ENCODE results near the gene AHNAK. TPM values are rescaled to one million over a fixed set of nuclear protein-coding genes. Genes with fewer than 3 reads are reported as not detected.

AHNAK gene
- total and polyA plus RNA-seq, 11 donors, result 84.4 to 861 (median 384) TPM

- peak; percentile 86 to 93 (median 89) for DNase-seq
- Histone ChIP-seq H3K36me3 (peaks cover 0 to 7% (median 0%) of the 10 kb centered on the region in 9 donors), H3K4me3 (peak overlapping the region; percentile 71 to 100 (median 98)), H3K27me3 (no peaks in the 10 kb centered on the region), H3K9me3 (no peaks in the 10 kb centered on the region), H3K4me1 (peaks cover 42 to 84% (median 69%) of the 10 kb centered on the region in 12 donors), H3K27ac (peak overlapping the region; percentile 94 to 100 (median 99))
- intact Hi-C loops (cut with DNase I), result loop anchor here (1.0 to 10.0 kb wide), 13 partner anchors 18 to 151 kb away; no protein-coding TSS in a partner anchor
- peak; percentile 32 to 61 (median 46) for ATAC-seq
- TF ChIP-seq CTCF (IDR thresholded peaks at IDR 0.05) (peak; percentile 97 to 100 (median 99)), POLR2A (IDR thresholded peaks at IDR 0.05) (no peak)
- 1 to 5% (median 2%) methylated on average over 15 to 30 of the region's 30 CpGs for WGBS, 4 donors
Measured at GRCh38 chr11:62542750-62543567, 3.6 kb downstream of the AHNAK start.

- intact Hi-C loops (cut with DNase I), result loop anchor here (1.0 to 10.0 kb wide), 13 partner anchors 19 to 150 kb away; no protein-coding TSS in a partner anchor
- 13 to 30% (median 24%) methylated on average over 6 of the region's 6 CpGs for WGBS, 4 donors
- no peaks in the 10 kb centered on the region for H3K9me3 ChIP-seq
- H3K4me1 ChIP-seq, result peaks cover 38 to 84% (median 69%) of the 10 kb centered on the region in 12 donors
- peak overlapping the region; percentile 94 to 100 (median 99) for H3K27ac ChIP-seq
- TF ChIP-seq POLR2A (IDR thresholded peaks at IDR 0.05), result no peak
- no peak for TF ChIP-seq CTCF (IDR thresholded peaks at IDR 0.05)
- peak overlapping the region; percentile 9 to 100 (median 96) for H3K4me3 ChIP-seq
- no peak for DNase-seq
- H3K27me3 ChIP-seq, result no peaks in the 10 kb centered on the region
- H3K36me3 ChIP-seq, result peaks cover 0 to 8% (median 0%) of the 10 kb centered on the region in 9 donors
- no peak for ATAC-seq
Measured at GRCh38 chr11:62542111-62542745, 4.4 kb downstream of the AHNAK start.

DNA sequence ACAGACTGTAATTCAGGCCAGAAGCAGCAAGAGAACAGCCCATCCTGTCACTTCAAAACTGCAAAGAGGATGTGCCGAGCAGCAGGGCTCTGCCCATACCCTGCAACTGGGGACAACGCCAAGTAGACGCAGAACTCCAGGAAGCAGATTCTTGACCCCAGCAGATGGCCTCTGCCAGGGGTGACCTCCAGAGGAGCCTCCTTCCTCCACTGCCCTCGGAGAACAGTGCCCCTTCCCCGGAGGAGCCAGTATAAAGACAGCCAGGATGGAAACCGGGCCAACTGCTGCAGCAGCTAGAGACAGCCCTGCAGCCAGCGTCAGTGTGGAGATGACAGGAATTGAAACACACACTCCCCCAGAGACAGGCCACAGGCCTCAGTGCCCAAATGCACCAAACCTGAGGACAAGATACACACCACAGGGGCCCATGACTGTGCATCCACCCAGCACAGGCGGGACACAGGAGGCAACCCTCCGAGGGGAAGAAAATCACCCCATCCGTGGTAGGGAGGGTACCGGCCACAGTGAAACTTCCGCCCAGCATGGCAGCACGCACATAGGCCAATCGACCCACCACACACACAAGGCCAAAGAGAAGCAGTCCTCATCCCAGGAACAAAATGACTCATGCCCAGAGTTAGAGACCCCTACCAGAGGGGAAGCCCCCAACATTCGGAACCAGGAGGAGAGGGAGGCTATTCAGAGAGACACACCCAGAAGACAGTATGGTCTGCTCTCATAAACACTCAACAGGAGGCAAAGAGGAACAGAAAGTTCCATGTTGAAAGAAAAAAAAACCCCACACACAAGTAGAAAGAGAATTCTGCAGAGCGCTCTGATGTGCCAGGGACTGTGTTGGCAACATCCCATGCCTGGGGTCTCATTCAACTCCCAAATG lies 5.6 kb downstream of the AHNAK start:
- intact Hi-C loops (cut with DNase I), result loop anchor here (2.0 to 10.0 kb wide), 9 partner anchors 34 to 149 kb away; no protein-coding TSS in a partner anchor
- Histone ChIP-seq H3K9me3 (no peaks in the 10 kb centered on the region), H3K4me1 (peaks cover 38 to 91% (median 76%) of the 10 kb centered on the region in 12 donors), H3K27ac (peak overlapping the region; percentile 64 to 100 (median 99)), H3K27me3 (no peaks in the 10 kb centered on the region), H3K36me3 (peaks cover 0 to 13% (median 2%) of the 10 kb centered on the region in 9 donors), H3K4me3 (peak overlapping the region in 9 of 12 donors; percentile 28 to 100 (median 99))
- WGBS, 4 donors, result 9 to 20% (median 13%) methylated on average over 10 to 16 of the region's 16 CpGs
- ATAC-seq (peak in 1 of 4 donors; percentile 3), DNase-seq (peak in 4 of 5 donors; percentile 39 to 76 (median 67))
- TF ChIP-seq POLR2A (IDR thresholded peaks at IDR 0.05) (no peak), CTCF (IDR thresholded peaks at IDR 0.05) (no peak)
